B cell (primary cell): Measurements from ENCODE around the gene TCEAL6. TPM values are rescaled to one million over a fixed set of nuclear protein-coding genes. Genes with fewer than 3 reads are reported as not detected.
"Not testable (repeated sequence)": the region's sequence is repeated elsewhere in the genome, so short reads cannot be mapped to it uniquely, and the experiment has no call there.

Experiments
- ATAC-seq: fragments of 200-7000 bp; cut with Tn5 transposase; one replicate; pipeline ENCODE4 v1.10.0; 2021; ENCODE audit warnings: low read depth, mild to moderate bottlenecking, moderate number of reproducible peaks, moderate library complexity
- CTCF ChIA-PET: fragments of 350-600 bp; sonication (Branson Sonifier 250); formaldehyde crosslinking; loops from one replicate; lab custom pipeline; 2021; ENCODE audit warnings: antibody characterized with exemption, inconsistent platforms; lab: Charles Lee
- POLR2A ChIA-PET: fragments of 350-600 bp; sonication (Branson Sonifier 250); formaldehyde crosslinking; loops from one replicate; lab custom pipeline; 2021; ENCODE audit warnings: antibody characterized with exemption; lab: Charles Lee
- DNase-seq: peaks from one replicate; pipeline ENCODE4 v3.0.0; 2013
- H2AFZ ChIP-seq: 2 replicates; pipeline ENCODE4 v1.6.1; 2012; ENCODE audit warnings: mild to moderate bottlenecking, low read depth, low read length; ENCODE audit not compliant: insufficient read depth, poor library complexity, severe bottlenecking
- H3K27ac ChIP-seq, 2 donors: 1 replicate in 1 of 2; 2 replicates in 1 of 2; pipeline ENCODE4 v1.5.1; 2012 to 2013; ENCODE audit warnings: low read length in 2 of 2, mild to moderate bottlenecking in 2 of 2, moderate library complexity in 1 of 2
- H3K27me3 ChIP-seq, 4 experiments: fragments of 200-600 bp in 1 of 4; sonication (generic) in 1 of 4; replicated peaks in 1 of 4; 1 replicate in 2 of 4; 2 replicates in 2 of 4; pipeline versions ENCODE4 v1.6.1 to v1.7.0; 2013 to 2016; ENCODE audit warnings: low read length in 3 of 4, mild to moderate bottlenecking in 2 of 4, mixed read lengths in 1 of 4, moderate library complexity in 1 of 4; ENCODE audit not compliant: insufficient read depth in 4 of 4, control insufficient read depth in 3 of 4; ENCODE audit errors: control extremely low read depth in 1 of 4
- H3K36me3 ChIP-seq, 2 experiments: replicated peaks in 1 of 2; 1 replicate in 1 of 2; 2 replicates in 1 of 2; pipeline versions ENCODE4 v1.6.1 to v1.7.1; 2013; ENCODE audit warnings: low read length in 1 of 2; ENCODE audit not compliant: insufficient read depth in 2 of 2, control insufficient read depth in 1 of 2; ENCODE audit errors: control extremely low read depth in 1 of 2, extremely low read depth in 1 of 2
- H3K4me1 ChIP-seq, 2 donors: fragments of 200-600 bp in 1 of 2; sonication (generic) in 1 of 2; 1 replicate in 1 of 2; 2 replicates in 1 of 2; pipeline versions ENCODE4 v1.5.1 to v1.6.1; 2013 to 2017; ENCODE audit warnings: low read length in 2 of 2; ENCODE audit not compliant: control insufficient read depth in 2 of 2, insufficient read depth in 2 of 2
- H3K4me2 ChIP-seq: replicated peaks from 2 replicates; pipeline ENCODE3; 2012; ENCODE audit warnings: mild to moderate bottlenecking, low read depth, low read length; ENCODE audit not compliant: poor library complexity, severe bottlenecking
- H3K4me3 ChIP-seq, 5 experiments: fragments of 200-600 bp in 1 of 5; sonication (generic) in 1 of 5; 1 replicate in 3 of 5; 2 replicates in 2 of 5; pipeline versions ENCODE4 v1.5.1 to v1.7.0; 2011 to 2016; ENCODE audit warnings: low read length in 4 of 5, mild to moderate bottlenecking in 4 of 5, low read depth in 2 of 5, control low read depth in 1 of 5, moderate library complexity in 1 of 5; ENCODE audit not compliant: insufficient read depth in 1 of 5; ENCODE audit errors: control extremely low read depth in 1 of 5, extremely low read depth in 1 of 5
- H3K79me2 ChIP-seq: fragments of 200-600 bp; sonication (generic); one replicate; pipeline ENCODE4 v1.6.0; 2016; ENCODE audit warnings: low read length; ENCODE audit not compliant: control insufficient read depth, insufficient read depth
- H3K9ac ChIP-seq: fragments of 200-600 bp; sonication (generic); 2 replicates; pipeline ENCODE4 v1.6.1; 2017; ENCODE audit warnings: mild to moderate bottlenecking, low read length, moderate library complexity
- H3K9me3 ChIP-seq, 3 donors: one replicate each; pipeline versions ENCODE4 v1.6.1 to v1.7.1; 2013; ENCODE audit warnings: low read length in 2 of 3; ENCODE audit not compliant: control insufficient read depth in 2 of 3, insufficient read depth in 1 of 3; ENCODE audit errors: control extremely low read depth in 1 of 3
- H4K20me1 ChIP-seq: 2 replicates; pipeline ENCODE4 v1.6.0; 2012; ENCODE audit warnings: mild to moderate bottlenecking, low read length; ENCODE audit not compliant: insufficient read depth, control insufficient read depth, poor library complexity, severe bottlenecking
- H3K27ac Mint-ChIP-seq: one replicate; pipeline ENCODE4 v1.8.0; 2021; ENCODE audit warnings: mixed read lengths
- H3K27me3 Mint-ChIP-seq: one replicate; pipeline ENCODE4 v1.8.0; 2021; ENCODE audit warnings: mixed read lengths
- H3K4me1 Mint-ChIP-seq: one replicate; pipeline ENCODE4 v1.8.0; 2021; ENCODE audit warnings: mixed read lengths
- H3K4me3 Mint-ChIP-seq: one replicate; pipeline ENCODE4 v1.8.0; 2021; ENCODE audit warnings: mixed read lengths
- H3K9me3 Mint-ChIP-seq: one replicate; pipeline ENCODE4 v1.8.0; 2022; ENCODE audit warnings: mixed read lengths; ENCODE audit not compliant: insufficient read depth
- EZH2 ChIP-seq: IDR thresholded peaks from 2 replicates; pipeline ENCODE4 v1.6.1; 2012; ENCODE audit warnings: borderline replicate concordance, low read depth, mild to moderate bottlenecking, moderate library complexity, low read length; ENCODE audit not compliant: insufficient read depth, poor library complexity, severe bottlenecking
- WGBS: methylation state at CpG from one replicate; pipeline ENCODE4 v1.1.5; 2013; ENCODE audit warnings: missing lambda C conversion rate; ENCODE audit not compliant: insufficient coverage; 5-methylcytosine and 5-hydroxymethylcytosine counted together
- intact Hi-C: fragments of 100-400 bp; cut with micrococcal nuclease; formaldehyde crosslinking; loops from one replicate; pipeline ENCODE4 v1.10.0; 2022
- polyA plus RNA-seq: library from polyadenylated mRNA; depleted of rRNA; stranded (reverse); fragments of >200 nt; gene quantifications from 2 replicates; pipeline ENCODE4 v1.2.3, GENCODE V29; 2012
- total RNA-seq, 2 donors: library from RNA; stranded (reverse); fragments of 120-200 nt in 1 of 2; gene quantifications; 1 replicate in 1 of 2; 2 replicates in 1 of 2; pipeline versions ENCODE4 v1.2.3 to v1.2.4, GENCODE V29; 2013 to 2022
- TF ChIP-seq, protein P1 (sequence below): fragments of 200-600 bp; IDR thresholded peaks from one replicate; pipeline ENCODE4 v1.8.0; 2022; ENCODE audit warnings: antibody characterized with exemption, mild to moderate bottlenecking

The TCEAL6 gene
- total and polyA plus RNA-seq, 2 donors (not counting 1 experiment from before 2014, with no cell fraction given): not detected

DNA sequence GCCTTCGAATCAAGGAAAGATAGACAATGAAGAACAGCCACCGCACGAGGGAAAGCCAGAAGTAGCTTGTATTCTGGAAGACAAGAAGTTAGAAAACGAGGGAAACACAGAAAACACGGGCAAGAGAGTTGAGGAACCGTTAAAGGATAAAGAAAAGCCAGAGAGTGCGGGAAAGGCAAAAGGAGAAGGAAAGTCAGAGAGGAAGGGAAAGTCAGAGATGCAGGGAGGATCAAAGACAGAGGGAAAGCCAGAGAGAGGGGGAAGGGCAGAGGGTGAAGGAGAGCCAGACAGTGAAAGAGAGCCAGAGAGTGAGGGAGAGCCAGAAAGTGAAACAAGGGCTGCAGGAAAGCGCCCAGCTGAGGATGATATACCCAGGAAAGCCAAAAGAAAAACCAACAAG is 15.4 kb downstream of the TCEAL6 start:
- Mint-ChIP-seq H3K4me3 (no peak overlapping the region), H3K27ac (no peak overlapping the region), H3K27me3 (peaks cover 27% of the 10 kb centered on the region), H3K4me1 (peaks cover 2% of the 10 kb centered on the region), H3K9me3 (no peaks in the 10 kb centered on the region)
- H3K79me2 ChIP-seq: no peaks in the 10 kb centered on the region
- WGBS: 79% methylated on average over 7 of the region's 8 CpGs
- H3K4me3 ChIP-seq: no peak overlapping the region
- no peak for ATAC-seq
- H3K36me3 ChIP-seq: no peaks in the 10 kb centered on the region
- H3K27me3 ChIP-seq: peaks cover 0 to 3% (median 0%) of the 10 kb centered on the region in 4 experiments
- POLR2A ChIA-PET: no interaction called here
- no peaks in the 10 kb centered on the region for H3K9me3 ChIP-seq
- H4K20me1 ChIP-seq: no peaks in the 10 kb centered on the region
- intact Hi-C loops: no loop called here
- CTCF ChIA-PET: no interaction called here
- H3K4me1 ChIP-seq: no peaks in the 10 kb centered on the region
- no peak overlapping the region for H3K9ac ChIP-seq
- no peak overlapping the region for H3K4me2 ChIP-seq
- DNase-seq: no peak
- TF ChIP-seq EZH2: no peak
- TF ChIP-seq, protein P1, sequence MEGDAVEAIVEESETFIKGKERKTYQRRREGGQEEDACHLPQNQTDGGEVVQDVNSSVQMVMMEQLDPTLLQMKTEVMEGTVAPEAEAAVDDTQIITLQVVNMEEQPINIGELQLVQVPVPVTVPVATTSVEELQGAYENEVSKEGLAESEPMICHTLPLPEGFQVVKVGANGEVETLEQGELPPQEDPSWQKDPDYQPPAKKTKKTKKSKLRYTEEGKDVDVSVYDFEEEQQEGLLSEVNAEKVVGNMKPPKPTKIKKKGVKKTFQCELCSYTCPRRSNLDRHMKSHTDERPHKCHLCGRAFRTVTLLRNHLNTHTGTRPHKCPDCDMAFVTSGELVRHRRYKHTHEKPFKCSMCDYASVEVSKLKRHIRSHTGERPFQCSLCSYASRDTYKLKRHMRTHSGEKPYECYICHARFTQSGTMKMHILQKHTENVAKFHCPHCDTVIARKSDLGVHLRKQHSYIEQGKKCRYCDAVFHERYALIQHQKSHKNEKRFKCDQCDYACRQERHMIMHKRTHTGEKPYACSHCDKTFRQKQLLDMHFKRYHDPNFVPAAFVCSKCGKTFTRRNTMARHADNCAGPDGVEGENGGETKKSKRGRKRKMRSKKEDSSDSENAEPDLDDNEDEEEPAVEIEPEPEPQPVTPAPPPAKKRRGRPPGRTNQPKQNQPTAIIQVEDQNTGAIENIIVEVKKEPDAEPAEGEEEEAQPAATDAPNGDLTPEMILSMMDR: no peak
- H2AFZ ChIP-seq: no peak overlapping the region
- no peak overlapping the region for H3K27ac ChIP-seq

DNA sequence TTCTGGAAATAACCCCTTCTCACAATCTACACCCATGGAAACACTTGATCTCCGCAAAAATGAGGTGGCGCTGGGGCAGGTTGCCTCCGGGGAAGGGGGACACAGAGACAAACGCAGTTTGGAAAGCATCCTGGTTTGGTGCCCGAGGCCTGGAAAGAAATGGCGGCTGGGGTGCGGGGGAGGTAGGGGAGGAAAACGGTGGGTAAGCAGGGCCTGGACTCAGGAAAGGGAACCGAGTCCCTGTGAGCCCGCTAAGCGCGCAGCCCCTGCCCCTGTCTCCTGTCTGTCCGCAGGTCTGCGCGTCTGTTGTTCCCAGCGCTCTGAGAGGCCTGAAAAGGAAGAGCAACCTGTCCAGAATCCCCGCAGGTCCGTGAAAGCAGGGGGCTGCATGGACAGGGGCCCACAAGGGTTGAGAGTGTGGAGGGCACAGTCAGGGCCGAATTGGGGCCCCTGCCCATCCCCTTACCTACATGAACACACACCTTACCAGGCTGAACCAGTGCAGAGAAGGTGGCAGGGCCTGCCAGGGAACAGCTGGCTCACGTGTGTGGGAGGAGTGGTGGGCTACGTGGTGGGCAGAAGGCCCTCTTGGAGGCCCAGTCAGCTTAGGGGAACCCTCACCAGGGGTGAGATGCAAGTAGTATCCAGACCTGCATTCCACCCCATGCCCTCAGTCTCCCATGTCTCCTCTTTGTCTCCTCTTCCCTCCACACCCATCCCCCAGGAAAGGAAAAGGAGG is 16.0 kb downstream of the TCEAL6 start:
- H3K27me3 ChIP-seq, DNase-seq, H3K4me2 ChIP-seq, H3K27ac ChIP-seq, H3K36me3 ChIP-seq, H3K4me1 Mint-ChIP-seq, H3K79me2 ChIP-seq, ATAC-seq, H2AFZ ChIP-seq, intact Hi-C loops, H3K9me3 ChIP-seq, H3K27ac Mint-ChIP-seq, H3K9ac ChIP-seq, CTCF ChIA-PET, H3K9me3 Mint-ChIP-seq, POLR2A ChIA-PET, H3K4me1 ChIP-seq, H3K4me3 ChIP-seq, H4K20me1 ChIP-seq: not testable (repeated sequence)
- WGBS: 13% methylated on average over 8 of the region's 21 CpGs
- peak overlapping the region; percentile 52 for H3K4me3 Mint-ChIP-seq
- H3K27me3 Mint-ChIP-seq: peaks cover 23% of the 10 kb centered on the region

DNA sequence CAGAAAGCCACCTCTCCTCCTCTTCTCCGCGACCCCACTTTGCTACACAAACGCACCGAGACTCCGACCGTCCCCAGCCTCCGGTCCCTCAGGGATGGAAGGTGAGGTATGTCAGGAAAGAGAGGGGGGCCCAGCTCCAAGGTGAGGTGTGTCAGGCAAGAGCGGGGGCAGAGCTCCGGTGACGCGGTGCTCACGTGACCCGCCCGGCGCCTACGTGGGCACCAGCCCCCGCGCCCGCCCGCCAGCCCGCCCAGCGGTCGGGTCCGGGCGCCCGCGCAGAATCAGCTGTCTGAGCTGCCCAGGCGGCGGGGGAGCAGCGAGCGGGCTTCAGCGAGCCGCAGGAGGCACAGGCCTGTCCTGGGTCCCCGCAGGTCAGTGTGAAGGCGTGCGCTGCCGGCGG is 16.8 kb downstream of the TCEAL6 start, which contains the start of gene TCEAL2:
TSS of gene TCEAL2 (plus strand) at position 244 of the 400 bp plus-strand sequence. CDS start 1,152 bp downstream, outside the sequence.
- intact Hi-C loops, H3K4me1 Mint-ChIP-seq, H3K9ac ChIP-seq, H3K4me3 ChIP-seq, CTCF ChIA-PET, H3K9me3 ChIP-seq, H3K27me3 ChIP-seq, H3K27ac ChIP-seq, H4K20me1 ChIP-seq, H3K79me2 ChIP-seq, H3K9me3 Mint-ChIP-seq, POLR2A ChIA-PET, H3K27ac Mint-ChIP-seq, ATAC-seq, H2AFZ ChIP-seq, H3K36me3 ChIP-seq, H3K4me1 ChIP-seq: not testable (repeated sequence)
- peak within 1 kb of the TSS; percentile 48 for H3K4me2 ChIP-seq
- WGBS: 10% methylated on average over 2 of the region's 38 CpGs
- Mint-ChIP-seq H3K4me3 (peak within 1 kb of the TSS; percentile 71), H3K27me3 (peaks cover 23% of the 10 kb centered on the region)
- DNase-seq: peak; percentile 2
